Fibroblast of skin of back (primary cell): ENCODE results near the gene RNF130.
A peak's percentile ranks its signal among the peaks of the same experiment; 100 is the strongest.
"Not testable (repeated sequence)": the region's sequence is repeated elsewhere in the genome, so short reads cannot be mapped to it uniquely, and the experiment has no call there.

Experiments
- DNase-seq: peaks from one replicate; pipeline ENCODE4 v3.0.0-alpha.2; 2013

Gene RNF130

GRCh38 chr5:179967489-179967888, 104.1 kb downstream of the RNF130 start:
- DNase-seq: no peak

GRCh38 chr5:179964015-179964414, 107.5 kb downstream of the RNF130 start:
- no peak for DNase-seq

GRCh38 chr5:179963375-179963774, 108.2 kb downstream of the RNF130 start:
- no peak for DNase-seq

- DNase-seq: no peak
Measured at GRCh38 chr5:179960204-179960831, 111.2 kb downstream of the RNF130 start.

GRCh38 chr5:179959641-179960040, 111.9 kb downstream of the RNF130 start:
- DNase-seq: no peak

GRCh38 chr5:179959118-179959517, 112.4 kb downstream of the RNF130 start:
- DNase-seq: not testable (repeated sequence)

GRCh38 chr5:179955630-179956029, 115.9 kb downstream of the RNF130 start:
- no peak for DNase-seq

- no peak for DNase-seq
Measured at GRCh38 chr5:179955062-179955461, 116.5 kb downstream of the RNF130 start.

- no peak for DNase-seq
Measured at GRCh38 chr5:179954434-179954833, 117.1 kb downstream of the RNF130 start.

GRCh38 chr5:179953987-179954386, 117.6 kb downstream of the RNF130 start:
- DNase-seq: no peak

- no peak for DNase-seq
Measured at GRCh38 chr5:179936976-179937681, 134.4 kb downstream of the RNF130 start.

- DNase-seq: no peak
Measured at GRCh38 chr5:179930788-179931473, 140.6 kb downstream of the RNF130 start.

GRCh38 chr5:179927824-179928223, 143.7 kb downstream of the RNF130 start:
- DNase-seq: no peak

- no peak for DNase-seq
Measured at GRCh38 chr5:179926657-179927056, 144.9 kb downstream of the RNF130 start.

GRCh38 chr5:179923436-179923835, 148.1 kb downstream of the RNF130 start:
- no peak for DNase-seq

- DNase-seq: no peak
Measured at GRCh38 chr5:179920175-179920574, 151.4 kb downstream of the RNF130 start.

GRCh38 chr5:179919487-179920060, 152.0 kb downstream of the RNF130 start:
- DNase-seq: no peak

- DNase-seq: no peak
Measured at GRCh38 chr5:179918742-179919486, 152.6 kb downstream of the RNF130 start.

- DNase-seq: no peak
Measured at GRCh38 chr5:179916523-179916922, 155.0 kb downstream of the RNF130 start.

- DNase-seq: no peak
Measured at GRCh38 chr5:179915406-179915935, 156.1 kb downstream of the RNF130 start.

GRCh38 chr5:179914032-179914755, 157.4 kb downstream of the RNF130 start:
- peak; percentile 70 for DNase-seq

- no peak for DNase-seq
Measured at GRCh38 chr5:179913461-179913860, 158.1 kb downstream of the RNF130 start.
